Nephron progenitor cell (in vitro differentiated cells): ENCODE results near the gene IL16.

Experiments
- DNase-seq: peaks from one replicate; pipeline ENCODE4 v3.0.0; 2021
- H3K27ac Mint-ChIP-seq: 2 replicates; pipeline ENCODE4 v1.8.0; 2021; ENCODE audit warnings: mild to moderate bottlenecking, moderate library complexity, mixed read lengths
- H3K27me3 Mint-ChIP-seq: 2 replicates; pipeline ENCODE4 v1.8.0; 2021; ENCODE audit warnings: mild to moderate bottlenecking, low read depth, mixed read lengths; ENCODE audit not compliant: poor library complexity
- H3K36me3 Mint-ChIP-seq: 2 replicates; pipeline ENCODE4 v1.8.0; 2021; ENCODE audit warnings: low read depth, mixed read lengths
- H3K4me1 Mint-ChIP-seq: 2 replicates; pipeline ENCODE4 v1.8.0; 2021; ENCODE audit warnings: mixed read lengths
- H3K4me3 Mint-ChIP-seq: 2 replicates; pipeline ENCODE4 v1.8.0; 2021; ENCODE audit warnings: mild to moderate bottlenecking, moderate library complexity, mixed read lengths
- H3K9me3 Mint-ChIP-seq: 2 replicates; pipeline ENCODE4 v1.8.0; 2021; ENCODE audit warnings: mild to moderate bottlenecking, moderate library complexity, mixed read lengths
- TF ChIP-seq, protein P1 (sequence below): fragments of 200-600 bp; sonication (generic); IDR thresholded peaks from 2 replicates; pipeline ENCODE4 v1.5.0; 2021; ENCODE audit warnings: antibody characterized with exemption

The IL16 gene

GRCh38 chr15:81331600-81331999 is 134.9 kb downstream of the IL16 start:
- Mint-ChIP-seq H3K4me3 (no peak overlapping the region), H3K4me1 (peaks cover 4% of the 10 kb centered on the region), H3K27ac (no peak overlapping the region)

DNA sequence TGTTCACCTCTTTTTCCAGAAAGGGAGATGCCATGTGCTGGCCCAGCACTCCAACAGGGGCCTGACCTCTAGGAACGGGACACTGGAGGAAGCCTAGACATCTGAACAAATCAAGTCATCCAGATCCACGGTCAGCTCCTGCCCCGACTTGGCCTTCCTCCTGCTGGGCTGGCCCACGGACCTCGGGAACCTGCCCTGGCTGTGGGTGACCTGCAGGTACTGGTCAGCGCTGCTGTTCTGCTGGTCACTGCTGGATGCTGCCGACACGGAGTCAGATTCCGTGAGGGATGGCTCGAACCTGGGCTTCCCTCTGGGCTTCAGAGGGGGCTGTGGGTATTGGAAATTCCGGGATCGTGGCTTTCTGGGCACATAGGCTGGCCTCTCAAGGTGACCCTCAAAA is 135.6 kb downstream of the IL16 start:
- no peaks in the 10 kb centered on the region for H3K9me3 Mint-ChIP-seq
- H3K27me3 Mint-ChIP-seq, result peaks cover 5% of the 10 kb centered on the region
- no peak for DNase-seq
- no peak overlapping the region for H3K4me3 Mint-ChIP-seq
- no peaks in the 10 kb centered on the region for H3K36me3 Mint-ChIP-seq
- TF ChIP-seq, protein P1, sequence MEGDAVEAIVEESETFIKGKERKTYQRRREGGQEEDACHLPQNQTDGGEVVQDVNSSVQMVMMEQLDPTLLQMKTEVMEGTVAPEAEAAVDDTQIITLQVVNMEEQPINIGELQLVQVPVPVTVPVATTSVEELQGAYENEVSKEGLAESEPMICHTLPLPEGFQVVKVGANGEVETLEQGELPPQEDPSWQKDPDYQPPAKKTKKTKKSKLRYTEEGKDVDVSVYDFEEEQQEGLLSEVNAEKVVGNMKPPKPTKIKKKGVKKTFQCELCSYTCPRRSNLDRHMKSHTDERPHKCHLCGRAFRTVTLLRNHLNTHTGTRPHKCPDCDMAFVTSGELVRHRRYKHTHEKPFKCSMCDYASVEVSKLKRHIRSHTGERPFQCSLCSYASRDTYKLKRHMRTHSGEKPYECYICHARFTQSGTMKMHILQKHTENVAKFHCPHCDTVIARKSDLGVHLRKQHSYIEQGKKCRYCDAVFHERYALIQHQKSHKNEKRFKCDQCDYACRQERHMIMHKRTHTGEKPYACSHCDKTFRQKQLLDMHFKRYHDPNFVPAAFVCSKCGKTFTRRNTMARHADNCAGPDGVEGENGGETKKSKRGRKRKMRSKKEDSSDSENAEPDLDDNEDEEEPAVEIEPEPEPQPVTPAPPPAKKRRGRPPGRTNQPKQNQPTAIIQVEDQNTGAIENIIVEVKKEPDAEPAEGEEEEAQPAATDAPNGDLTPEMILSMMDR, result no peak
- H3K4me1 Mint-ChIP-seq, result peaks cover 4% of the 10 kb centered on the region
- no peak overlapping the region for H3K27ac Mint-ChIP-seq

More at GRCh38 chr15:81331600-81331999, 134.9 kb downstream of the IL16 start:
- Mint-ChIP-seq H3K36me3 (no peaks in the 10 kb centered on the region), H3K9me3 (no peaks in the 10 kb centered on the region), H3K27me3 (peaks cover 3% of the 10 kb centered on the region)
- DNase-seq, result no peak
- TF ChIP-seq, protein P1, result no peak

- Mint-ChIP-seq H3K27ac (no peak overlapping the region), H3K4me1 (peaks cover 4% of the 10 kb centered on the region), H3K36me3 (no peaks in the 10 kb centered on the region)
Measured at GRCh38 chr15:81333363-81333762, 136.7 kb downstream of the IL16 start.

GRCh38 chr15:81334768-81335435 is 138.2 kb downstream of the IL16 start:
- H3K36me3 Mint-ChIP-seq, result no peaks in the 10 kb centered on the region
- peaks cover 4% of the 10 kb centered on the region for H3K4me1 Mint-ChIP-seq
- no peak for DNase-seq
- no peaks in the 10 kb centered on the region for H3K9me3 Mint-ChIP-seq
- TF ChIP-seq, protein P1, result no peak
- no peak overlapping the region for H3K4me3 Mint-ChIP-seq
- peaks cover 3% of the 10 kb centered on the region for H3K27me3 Mint-ChIP-seq
- H3K27ac Mint-ChIP-seq, result no peak overlapping the region

More at GRCh38 chr15:81333363-81333762, 136.7 kb downstream of the IL16 start:
- TF ChIP-seq, protein P1, result no peak
- no peak for DNase-seq
- Mint-ChIP-seq H3K4me3 (no peak overlapping the region), H3K9me3 (no peaks in the 10 kb centered on the region), H3K27me3 (peaks cover 3% of the 10 kb centered on the region)

- H3K9me3 Mint-ChIP-seq, result no peaks in the 10 kb centered on the region
- H3K27ac Mint-ChIP-seq, result no peak overlapping the region
- DNase-seq, result no peak
- TF ChIP-seq, protein P1, result no peak
- H3K4me1 Mint-ChIP-seq, result peaks cover 4% of the 10 kb centered on the region
- no peaks in the 10 kb centered on the region for H3K36me3 Mint-ChIP-seq
- H3K27me3 Mint-ChIP-seq, result peaks cover 3% of the 10 kb centered on the region
- no peak overlapping the region for H3K4me3 Mint-ChIP-seq
Measured at GRCh38 chr15:81335631-81336030, 139.0 kb downstream of the IL16 start.

GRCh38 chr15:81336568-81336967 is 139.9 kb downstream of the IL16 start:
- no peaks in the 10 kb centered on the region for H3K9me3 Mint-ChIP-seq
- H3K4me1 Mint-ChIP-seq, result peaks cover 4% of the 10 kb centered on the region
- H3K27me3 Mint-ChIP-seq, result peaks cover 3% of the 10 kb centered on the region
- no peak overlapping the region for H3K27ac Mint-ChIP-seq
- H3K36me3 Mint-ChIP-seq, result no peaks in the 10 kb centered on the region
- no peak for DNase-seq
- H3K4me3 Mint-ChIP-seq, result no peak overlapping the region
- TF ChIP-seq, protein P1, result no peak
